Motor neuron (in vitro differentiated cells): ENCODE data around the gene WDR27. TPM values are rescaled to one million over a fixed set of nuclear protein-coding genes. Genes with fewer than 3 reads are reported as not detected.

ENCODE experiments used
- ATAC-seq, 8 experiments: fragments of 200-7000 bp; cut with Tn5 transposase; replicated peaks in 6 of 8; 2 replicates each; pipeline ENCODE4 v1.8.0; 2021; ENCODE audit warnings: mild to moderate bottlenecking in 8 of 8, moderate library complexity in 8 of 8
- H3K27ac ChIP-seq, 2 donors: fragments of 250-450 bp; sonication (Bioruptor Pico); 2 replicates each; pipeline ENCODE4 v1.9.0; 2021; ENCODE audit warnings: antibody characterized with exemption in 2 of 2, mild to moderate bottlenecking in 2 of 2, moderate library complexity in 1 of 2
- H3K4me1 ChIP-seq, 2 donors: fragments of 250-450 bp; sonication (Bioruptor Pico); replicated peaks in 1 of 2; 2 replicates each; pipeline ENCODE4 v1.6.1; 2021; ENCODE audit warnings: antibody characterized with exemption in 2 of 2, mild to moderate bottlenecking in 2 of 2, moderate library complexity in 1 of 2
- H3K4me3 ChIP-seq, 5 donors: fragments of 250-450 bp; sonication (Bioruptor Pico); 2 replicates each; pipeline ENCODE4 v1.9.0; 2021; ENCODE audit warnings: antibody characterized with exemption in 5 of 5, mild to moderate bottlenecking in 5 of 5, moderate library complexity in 4 of 5
- WGBS, 10 experiments: fragments of 450-650 bp; shearing (Covaris generic); methylation state at CpG; one replicate each; pipeline ENCODE4 v1.0.0; 2022; 5-methylcytosine and 5-hydroxymethylcytosine counted together
- in situ Hi-C, 9 experiments: fragments of 400-800 bp; cut with MboI; loops; one replicate each; pipeline ENCODE4 v1.15.0; 2021; ENCODE audit warnings: low sequenced_read_pairs in 9 of 9, low pct_unique_long_range_greater_than_20kb in 2 of 9; ENCODE audit not compliant: unreplicated experiment in 9 of 9
- total RNA-seq, 8 experiments: library from RNA; unstranded; fragments of 300-600 nt; gene quantifications; 2 replicates each; pipeline versions ENCODE4 v1.2.3 to v1.2.4, GENCODE V29; 2022

WDR27 gene
- total RNA-seq, 8 experiments from 2014 or later, result 21.7 to 66.0 (median 32.7) TPM

DNA sequence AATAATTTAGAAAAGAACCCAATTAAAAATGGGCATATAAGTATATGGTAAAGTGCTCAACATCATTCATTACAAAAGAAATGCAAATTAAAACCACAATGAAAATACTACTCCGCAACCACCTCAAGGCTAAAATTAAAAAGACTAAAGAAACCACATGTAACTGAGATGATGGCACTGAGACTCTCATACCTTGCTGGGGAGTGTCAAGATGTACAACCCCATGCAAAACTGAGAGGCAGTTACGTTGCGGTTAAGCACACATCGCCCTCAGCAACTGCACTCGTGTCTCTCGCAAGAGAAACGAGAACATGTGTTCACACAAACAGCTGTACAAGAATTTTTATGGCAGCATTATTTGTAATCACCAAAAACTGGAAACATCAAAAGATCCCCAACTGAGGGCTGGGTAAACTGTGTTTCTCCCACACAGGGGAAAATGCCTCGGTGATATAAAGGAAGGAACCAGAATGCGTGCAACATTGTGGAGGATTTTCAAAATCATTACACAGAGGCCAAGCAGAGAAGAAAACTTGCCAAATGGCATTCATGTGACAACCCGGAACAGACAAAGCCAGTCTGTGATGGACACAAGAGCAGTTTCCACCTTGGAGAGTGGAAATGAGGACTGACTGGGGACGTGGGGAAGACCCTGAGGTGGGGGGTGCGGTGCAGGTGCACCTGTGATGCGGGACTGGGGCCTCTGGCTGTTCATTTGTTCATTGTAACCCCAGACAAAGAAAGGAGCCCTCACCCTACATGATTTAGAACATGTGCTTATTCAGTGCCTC, 144.9 kb downstream of the WDR27 start:
- WGBS, 10 experiments, result 17 to 100% (median 86%) methylated on average over 1 to 7 of the region's 13 CpGs
- peak in 1 of 8 experiments; percentile 21 for ATAC-seq
- Histone ChIP-seq H3K4me3 (no peak overlapping the region), H3K27ac (no peak overlapping the region), H3K4me1 (peaks cover 7 to 39% of the 10 kb centered on the region in 2 donors)
- in situ Hi-C loops, result no loop called here

DNA sequence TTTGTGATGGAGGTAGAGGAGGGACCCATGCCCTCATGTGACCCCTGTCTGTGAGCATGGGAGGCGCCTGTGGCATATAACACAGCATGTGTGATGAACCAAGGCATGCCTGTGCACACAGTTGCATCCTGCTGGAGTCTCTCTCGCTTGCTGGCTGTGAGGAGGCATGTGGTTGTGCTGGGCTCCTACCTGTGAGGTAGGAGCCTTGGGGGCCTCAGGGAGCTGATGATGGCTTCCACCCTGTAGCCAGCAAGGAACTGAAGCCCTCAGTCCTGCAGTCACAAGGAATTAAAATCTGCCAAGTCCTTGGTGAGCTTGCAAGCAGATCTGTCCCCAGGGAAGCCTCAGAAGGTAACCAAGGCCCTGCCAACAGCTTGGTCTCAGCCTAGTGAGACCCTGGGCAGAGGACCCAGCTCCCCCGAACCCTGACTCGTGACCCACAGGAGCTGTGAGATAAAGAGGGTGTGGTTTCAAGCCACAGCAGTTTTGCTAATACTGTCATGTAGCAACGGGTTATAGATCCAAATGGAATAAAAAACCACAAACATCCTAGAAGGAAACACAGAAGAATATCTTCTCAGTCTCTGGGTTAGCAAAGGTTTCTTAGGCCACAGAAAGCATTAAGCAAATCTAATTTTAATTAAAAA, 145.7 kb downstream of the WDR27 start:
- Histone ChIP-seq H3K4me3 (no peak overlapping the region), H3K27ac (no peak overlapping the region), H3K4me1 (peaks cover 7 to 43% of the 10 kb centered on the region in 2 donors)
- WGBS, 10 experiments, result 17 to 100% (median 79%) methylated on average over 1 to 4 of the region's 5 CpGs; no CpG with 5 or more reads in 4 of the 10 experiments
- ATAC-seq, result peak in 2 of 8 experiments; percentile 38 to 54
- in situ Hi-C loops, result no loop called here

DNA sequence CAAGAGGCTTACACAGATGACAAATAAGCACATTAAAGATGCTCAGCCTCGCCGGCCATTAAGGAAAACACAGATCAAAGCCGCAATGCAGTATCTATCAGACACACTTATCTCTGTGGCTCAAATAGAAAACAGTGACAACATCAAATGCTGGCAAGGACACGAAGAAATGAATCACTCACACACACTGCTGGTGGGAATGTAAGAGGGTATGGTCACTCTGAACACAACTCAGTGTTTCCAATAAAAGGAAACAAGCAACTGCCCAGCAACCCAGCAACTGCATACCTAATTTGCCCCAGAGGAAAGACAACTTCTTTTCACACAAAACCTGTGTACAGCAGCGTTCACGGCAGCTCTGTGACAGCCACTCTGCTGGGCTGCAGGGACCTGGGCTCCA, 155.8 kb downstream of the WDR27 start:
- peak in 1 of 8 experiments; percentile 71 for ATAC-seq
- no peak overlapping the region for H3K27ac ChIP-seq
- H3K4me3 ChIP-seq, result no peak overlapping the region
- no peaks in the 10 kb centered on the region for H3K4me1 ChIP-seq
- in situ Hi-C loops, result no loop called here
- 56 to 100% (median 86%) methylated on average over 1 to 6 of the region's 6 CpGs for WGBS, 10 experiments

DNA sequence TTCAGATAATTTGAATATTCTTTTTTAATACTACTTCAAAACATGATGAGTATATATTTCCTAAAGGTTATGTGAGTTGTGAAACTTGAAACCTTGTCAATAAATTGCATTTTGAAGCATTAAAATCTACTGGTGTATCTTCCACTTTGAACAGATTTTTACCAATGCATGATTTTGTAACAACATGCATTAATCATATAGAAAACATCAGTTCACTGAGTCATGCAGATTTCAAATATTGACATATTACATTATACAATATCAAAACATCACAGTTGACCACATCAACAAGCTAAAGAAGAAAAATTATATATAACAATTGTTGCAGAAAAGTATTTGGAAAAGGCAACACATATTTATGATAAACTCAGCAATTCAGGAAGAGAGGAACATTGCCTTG, 158.1 kb downstream of the WDR27 start:
- Histone ChIP-seq H3K4me3 (no peak overlapping the region), H3K4me1 (no peaks in the 10 kb centered on the region), H3K27ac (no peak overlapping the region)
- in situ Hi-C loops, result no loop called here
- no peak for ATAC-seq

DNA sequence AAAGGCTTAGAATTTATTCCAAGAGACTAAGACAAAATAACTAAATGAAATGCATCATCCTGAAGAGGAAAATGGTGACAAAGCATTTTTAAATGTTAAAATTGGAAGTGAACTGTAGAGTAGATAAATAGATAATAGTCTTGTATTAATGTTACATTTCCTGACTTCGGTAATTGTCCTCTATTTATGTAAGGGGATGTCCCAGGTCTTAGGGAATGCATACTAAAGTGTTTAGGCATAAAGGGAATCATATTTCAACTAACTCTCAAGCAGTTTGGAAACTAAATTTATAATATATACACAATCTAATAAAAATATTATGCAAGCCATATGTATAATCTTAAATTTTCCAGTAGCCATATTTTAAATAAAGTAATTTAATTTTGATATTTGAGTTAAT, 159.3 kb downstream of the WDR27 start:
- Histone ChIP-seq H3K4me1 (no peaks in the 10 kb centered on the region), H3K27ac (no peak overlapping the region), H3K4me3 (no peak overlapping the region)
- in situ Hi-C loops, result no loop called here
- no peak for ATAC-seq
- 31 to 100% (median 87%) methylated on average over 1 of the region's 1 CpG; no CpG with 5 or more reads in 2 of the 10 experiments for WGBS, 10 experiments

DNA sequence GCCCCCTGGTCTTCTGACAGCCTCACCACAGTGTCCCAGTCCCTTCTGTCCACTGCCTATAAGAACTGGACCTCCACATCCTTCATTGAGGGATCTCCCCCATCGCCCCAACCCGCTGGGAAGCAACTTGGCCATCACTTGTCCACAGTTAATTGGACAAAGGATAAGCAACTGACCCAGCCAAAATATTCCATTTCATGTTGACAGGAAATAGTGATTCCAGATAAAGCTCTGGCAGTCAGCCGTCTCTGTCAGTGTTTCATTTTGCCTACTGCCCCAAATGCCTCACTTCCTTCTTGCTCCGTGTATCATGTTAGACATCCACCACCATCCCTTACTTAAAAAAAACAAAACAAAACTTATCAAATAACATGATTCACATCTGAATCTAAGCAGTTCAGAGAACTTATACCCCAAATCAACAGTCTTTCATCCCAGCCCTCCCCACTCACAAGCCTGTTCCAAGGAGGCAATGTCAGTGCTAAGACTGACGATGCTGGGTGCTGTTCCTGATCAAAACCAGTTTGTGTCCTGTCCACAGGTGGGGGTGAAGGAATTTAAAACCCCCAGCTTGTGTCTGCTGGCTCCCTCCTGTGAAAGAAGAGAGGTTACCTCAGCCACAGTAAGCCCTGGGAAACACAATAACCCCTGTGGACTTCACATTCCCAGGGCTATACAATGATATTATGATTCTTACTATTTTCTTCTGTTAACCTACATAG, 162.5 kb downstream of the WDR27 start:
- H3K27ac ChIP-seq, result no peak overlapping the region
- in situ Hi-C loops, result no loop called here
- H3K4me1 ChIP-seq, result no peaks in the 10 kb centered on the region
- WGBS, 10 experiments, result 70 to 100% (median 90%) methylated on average over 1 to 5 of the region's 5 CpGs; no CpG with 5 or more reads in 3 of the 10 experiments
- H3K4me3 ChIP-seq, result no peak overlapping the region
- no peak for ATAC-seq

DNA sequence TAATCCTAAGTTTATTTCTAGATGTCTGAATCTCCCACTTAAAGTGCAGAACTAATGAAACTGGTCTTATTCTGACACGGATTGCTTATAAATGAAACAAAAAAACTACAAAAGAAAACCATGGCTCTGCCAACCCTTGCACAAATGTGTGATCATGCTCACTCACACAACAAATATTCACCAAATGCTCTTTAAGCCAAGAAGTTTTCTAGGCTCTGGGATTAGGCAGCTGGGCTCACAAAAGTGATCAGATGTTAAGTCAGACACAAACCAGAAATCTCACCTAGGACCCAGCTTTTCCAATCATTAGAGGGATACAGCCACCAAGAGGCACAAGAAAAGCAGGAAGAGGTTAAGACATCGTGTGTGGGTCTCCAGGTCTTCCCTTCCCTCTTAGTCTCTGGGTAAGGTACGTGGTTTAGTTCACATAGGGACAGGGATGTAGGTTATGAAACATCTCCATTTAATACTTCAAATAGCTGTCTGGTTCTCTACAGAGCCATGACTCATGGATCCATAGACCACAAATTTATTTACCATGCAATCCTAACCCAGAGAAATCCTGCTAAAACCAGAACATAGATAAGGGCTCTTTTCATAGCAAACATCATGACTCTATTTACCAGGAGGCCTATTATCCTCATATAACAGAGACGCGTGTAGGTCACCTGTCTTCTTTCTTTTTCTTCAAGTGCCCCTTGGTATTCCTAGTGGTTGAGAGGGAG, 165.2 kb downstream of the WDR27 start:
- no peak overlapping the region for H3K27ac ChIP-seq
- 29 to 100% (median 90%) methylated on average over 1 to 5 of the region's 5 CpGs for WGBS, 10 experiments
- in situ Hi-C loops, result no loop called here
- ATAC-seq, result no peak
- no peaks in the 10 kb centered on the region for H3K4me1 ChIP-seq
- no peak overlapping the region for H3K4me3 ChIP-seq

DNA sequence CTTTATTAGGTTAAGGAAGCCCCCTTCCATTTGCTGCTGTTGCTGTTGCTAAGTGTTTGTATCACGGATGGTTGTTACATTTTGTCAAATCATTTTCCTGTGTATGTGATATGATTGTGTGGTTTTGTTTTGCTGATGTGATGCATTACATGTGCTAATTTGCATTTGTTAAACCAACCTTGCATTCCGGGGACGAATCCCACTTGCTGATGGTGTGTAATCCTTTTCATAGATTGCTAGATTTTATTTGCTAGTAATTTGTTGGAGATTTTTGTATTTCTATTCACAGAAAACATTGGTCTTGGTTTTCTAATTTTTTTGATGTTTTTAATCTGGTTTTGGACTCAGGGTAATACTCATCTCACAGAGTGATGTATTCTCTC, 167.8 kb downstream of the WDR27 start:
- 83 to 100% (median 94%) methylated on average over 1 to 3 of the region's 3 CpGs; no CpG with 5 or more reads in 2 of the 10 experiments for WGBS, 10 experiments
- Histone ChIP-seq H3K4me3 (no peak overlapping the region), H3K27ac (no peak overlapping the region), H3K4me1 (no peaks in the 10 kb centered on the region)
- no peak for ATAC-seq
- in situ Hi-C loops, result no loop called here

DNA sequence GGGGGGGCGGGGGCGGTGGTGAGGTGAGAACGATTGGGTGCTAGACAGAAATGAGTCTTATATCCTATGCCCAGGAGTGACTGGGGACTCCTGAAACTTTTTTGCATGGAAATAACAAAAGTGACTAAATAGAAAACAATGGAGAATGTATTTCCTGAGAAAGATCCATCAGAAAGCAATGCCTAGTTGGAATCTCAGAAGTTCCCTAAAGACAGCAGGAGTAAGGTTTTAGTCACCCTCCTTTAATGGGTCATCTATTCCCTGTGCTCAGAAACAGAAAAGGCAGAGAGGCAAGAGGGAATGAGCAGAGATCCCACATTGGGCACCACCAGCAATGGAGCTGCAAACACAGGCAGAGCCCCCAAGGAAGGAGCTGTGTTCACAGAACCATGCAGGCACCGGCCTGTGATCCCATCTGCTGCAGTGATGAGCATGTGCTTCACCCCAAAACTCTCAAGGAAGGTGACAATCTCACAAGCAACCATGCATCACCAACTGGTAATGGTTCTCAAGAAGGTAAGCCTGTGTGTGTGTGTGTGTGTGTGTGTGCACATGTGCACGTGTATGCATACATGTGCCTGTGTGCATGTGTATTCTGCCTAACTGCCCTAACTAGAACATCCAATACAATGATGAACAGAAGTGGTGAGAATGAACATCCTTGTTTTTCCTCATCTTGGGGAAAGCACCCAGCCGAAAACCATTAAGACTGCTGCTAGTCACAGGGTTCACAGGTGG, 168.4 kb downstream of the WDR27 start:
- Histone ChIP-seq H3K4me3 (no peak overlapping the region), H3K4me1 (no peaks in the 10 kb centered on the region), H3K27ac (no peak overlapping the region)
- 85 to 100% (median 100%) methylated on average over 1 to 3 of the region's 6 CpGs; no CpG with 5 or more reads in 4 of the 10 experiments for WGBS, 10 experiments
- ATAC-seq, result no peak
- in situ Hi-C loops, result no loop called here

DNA sequence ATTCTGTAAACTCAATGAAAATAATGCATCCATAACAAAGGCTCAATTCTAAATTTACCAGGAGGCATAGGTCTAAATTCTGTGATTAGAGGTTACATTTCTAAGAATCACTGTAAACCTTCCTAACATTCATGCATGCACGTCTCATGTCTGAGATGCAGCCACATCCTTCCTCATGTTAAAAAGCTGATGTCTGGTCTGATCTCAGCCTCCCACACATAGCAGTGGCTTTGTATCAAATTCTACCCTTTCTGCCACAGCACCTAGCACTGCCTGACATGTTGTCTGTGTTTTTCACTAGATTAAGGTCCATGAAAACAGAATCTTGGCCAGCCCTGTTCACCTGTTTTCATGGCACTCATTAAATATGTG, 171.1 kb downstream of the WDR27 start:
- peak in 2 of 8 experiments; percentile 29 to 47 for ATAC-seq
- Histone ChIP-seq H3K4me3 (no peak overlapping the region), H3K4me1 (no peaks in the 10 kb centered on the region), H3K27ac (no peak overlapping the region)
- 100% methylated on average over 1 of the region's 1 CpG; no CpG with 5 or more reads in 8 of the 10 experiments for WGBS, 10 experiments
- in situ Hi-C loops, result no loop called here

DNA sequence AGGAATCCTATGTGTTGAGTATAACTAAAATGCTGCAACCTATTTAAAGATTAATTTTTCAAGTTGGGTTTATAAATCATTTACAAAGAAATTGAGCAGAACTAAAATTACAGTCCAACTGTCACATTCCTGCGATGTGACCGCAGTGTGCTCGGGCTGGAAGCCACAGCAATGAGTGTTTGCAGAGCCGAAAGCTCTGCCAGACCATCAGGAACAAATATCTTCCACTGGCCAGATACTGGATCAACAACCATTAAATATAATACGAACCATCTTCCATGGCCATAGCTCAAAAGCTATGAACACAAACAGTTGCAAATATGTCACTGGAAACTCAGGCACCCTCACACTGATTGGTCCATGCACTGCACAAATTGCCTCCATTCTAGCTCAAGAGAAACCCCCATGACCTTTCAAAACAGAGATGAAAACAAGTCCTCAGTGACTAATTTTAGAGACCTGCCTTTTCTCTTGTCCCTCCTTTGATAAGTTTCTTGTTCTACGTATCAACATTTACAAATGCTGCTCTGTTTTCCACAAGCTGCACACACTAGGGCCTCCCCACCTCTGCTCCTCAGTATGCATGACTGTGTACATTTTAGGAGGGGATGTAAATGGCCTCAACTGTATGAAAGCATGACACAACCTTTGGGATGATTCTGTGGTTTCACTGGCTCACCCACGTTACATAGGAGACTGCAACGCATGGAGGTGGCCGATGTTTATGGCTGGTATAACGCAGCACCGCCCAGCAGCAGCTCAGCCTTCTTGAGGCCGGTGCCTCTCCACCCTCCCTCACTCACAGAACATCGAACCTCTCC, 171.7 kb downstream of the WDR27 start:
- Histone ChIP-seq H3K27ac (no peak overlapping the region), H3K4me1 (no peaks in the 10 kb centered on the region), H3K4me3 (no peak overlapping the region)
- ATAC-seq, result peak in 3 of 8 experiments; percentile 82 to 94 (median 89)
- WGBS, 10 experiments, result 7 to 87% (median 43%) methylated on average over 4 to 13 of the region's 13 CpGs; no CpG with 5 or more reads in 2 of the 10 experiments
- in situ Hi-C loops, result no loop called here

DNA sequence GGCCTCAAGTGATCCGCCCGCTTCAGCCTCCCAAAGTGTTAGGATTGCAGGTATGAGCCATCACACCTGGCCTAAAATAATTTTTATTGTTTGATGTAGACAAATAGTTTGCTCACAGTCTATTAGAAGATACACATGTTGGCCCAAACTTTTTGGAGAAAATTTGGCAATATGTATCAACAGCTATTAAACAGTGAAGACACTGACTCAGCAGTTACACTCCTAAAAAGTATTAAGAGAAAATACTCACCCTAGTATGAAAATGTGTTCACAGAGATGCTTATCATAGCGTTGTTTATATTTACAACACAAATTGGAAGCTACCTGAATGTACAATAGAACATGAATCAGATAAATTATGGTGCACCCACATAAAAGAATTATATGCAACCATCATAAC, 173.1 kb downstream of the WDR27 start:
- Histone ChIP-seq H3K4me1 (no peaks in the 10 kb centered on the region), H3K27ac (no peak overlapping the region), H3K4me3 (no peak overlapping the region)
- WGBS, 10 experiments, result 0 to 100% (median 91%) methylated on average over 1 to 3 of the region's 3 CpGs; no CpG with 5 or more reads in 2 of the 10 experiments
- in situ Hi-C loops, result no loop called here
- no peak for ATAC-seq
